Measurements from ENCODE around the gene TTLL12.

Gene TTLL12

DNA sequence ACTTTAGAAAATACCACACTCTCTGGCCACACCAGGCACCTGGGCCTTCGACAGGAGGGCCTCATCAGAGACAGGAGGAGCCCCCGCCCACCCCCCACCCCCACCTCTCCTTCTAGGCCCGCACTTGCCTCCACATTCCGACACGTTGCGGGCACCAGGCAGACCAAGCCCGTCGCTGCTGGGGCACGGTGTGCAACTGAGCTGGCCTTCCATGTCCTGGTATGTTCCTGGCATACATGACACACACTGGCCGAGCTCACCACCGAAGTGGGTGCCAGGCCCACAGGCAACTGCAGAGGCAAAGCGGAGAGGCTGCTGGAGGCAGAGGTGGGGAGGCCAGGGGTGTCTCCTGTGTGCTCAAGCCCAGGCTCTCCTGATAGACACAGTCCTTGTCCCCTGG lies 27.0 kb upstream of the TTLL12 start (continued):
- no peak for TF ChIP-seq TOX (CRISPR knock-in tag; IDR thresholded peaks at IDR 0.05; ENCODE audit: borderline replicate concordance)
- TF ChIP-seq ZNF565 (CRISPR knock-in tag; conservative IDR thresholded peaks at IDR 0.05; ENCODE audit: low read depth): no peak
- no peak for TF ChIP-seq OSR1 (CRISPR knock-in tag; IDR thresholded peaks at IDR 0.05)
- TF ChIP-seq ZFP3 (CRISPR knock-in tag; IDR thresholded peaks at IDR 0.05): no peak

DNA sequence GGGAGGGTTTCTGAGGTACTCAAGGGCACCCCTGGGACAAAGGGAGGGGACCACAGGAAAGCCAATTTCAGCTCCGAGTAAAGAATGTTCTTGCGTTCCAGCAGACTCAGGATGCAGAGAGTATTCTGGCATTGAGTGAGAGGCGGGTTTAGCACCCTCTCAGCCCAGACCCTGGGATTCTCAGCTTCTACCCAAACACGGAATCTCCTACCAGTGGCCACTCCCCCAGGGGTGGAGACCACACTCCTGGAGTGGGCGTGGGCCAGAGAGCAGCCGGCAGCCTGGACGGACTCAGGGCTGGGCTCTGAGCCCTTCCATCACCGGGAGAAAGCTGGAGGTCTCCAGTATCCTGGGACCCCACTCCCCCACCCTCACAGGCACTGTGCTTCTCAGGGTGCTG lies 26.1 kb upstream of the TTLL12 start:
- TF ChIP-seq ZFP30 (CRISPR knock-in tag; IDR thresholded peaks at IDR 0.05) (no peak), SNAI2 (CRISPR knock-in tag; IDR thresholded peaks at IDR 0.05) (no peak), ZNF565 (CRISPR knock-in tag; conservative IDR thresholded peaks at IDR 0.05; ENCODE audit: low read depth) (no peak), GLIS3 (CRISPR knock-in tag; IDR thresholded peaks at IDR 0.05) (no peak), ZFP3 (CRISPR knock-in tag; IDR thresholded peaks at IDR 0.05) (no peak), ZNF8 (CRISPR knock-in tag; IDR thresholded peaks at IDR 0.05) (no peak), RARB (CRISPR knock-in tag; IDR thresholded peaks at IDR 0.05) (no peak), ZNF70 (CRISPR knock-in tag; IDR thresholded peaks at IDR 0.05) (no peak), ISL1 (CRISPR knock-in tag; IDR thresholded peaks at IDR 0.05) (no peak)
- TF ChIP-seq, protein P1, sequence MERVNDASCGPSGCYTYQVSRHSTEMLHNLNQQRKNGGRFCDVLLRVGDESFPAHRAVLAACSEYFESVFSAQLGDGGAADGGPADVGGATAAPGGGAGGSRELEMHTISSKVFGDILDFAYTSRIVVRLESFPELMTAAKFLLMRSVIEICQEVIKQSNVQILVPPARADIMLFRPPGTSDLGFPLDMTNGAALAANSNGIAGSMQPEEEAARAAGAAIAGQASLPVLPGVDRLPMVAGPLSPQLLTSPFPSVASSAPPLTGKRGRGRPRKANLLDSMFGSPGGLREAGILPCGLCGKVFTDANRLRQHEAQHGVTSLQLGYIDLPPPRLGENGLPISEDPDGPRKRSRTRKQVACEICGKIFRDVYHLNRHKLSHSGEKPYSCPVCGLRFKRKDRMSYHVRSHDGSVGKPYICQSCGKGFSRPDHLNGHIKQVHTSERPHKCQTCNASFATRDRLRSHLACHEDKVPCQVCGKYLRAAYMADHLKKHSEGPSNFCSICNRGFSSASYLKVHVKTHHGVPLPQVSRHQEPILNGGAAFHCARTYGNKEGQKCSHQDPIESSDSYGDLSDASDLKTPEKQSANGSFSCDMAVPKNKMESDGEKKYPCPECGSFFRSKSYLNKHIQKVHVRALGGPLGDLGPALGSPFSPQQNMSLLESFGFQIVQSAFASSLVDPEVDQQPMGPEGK (CRISPR knock-in tag; IDR thresholded peaks at IDR 0.05; ENCODE audit: borderline replicate concordance): no peak
- no peak for ATAC-seq

DNA sequence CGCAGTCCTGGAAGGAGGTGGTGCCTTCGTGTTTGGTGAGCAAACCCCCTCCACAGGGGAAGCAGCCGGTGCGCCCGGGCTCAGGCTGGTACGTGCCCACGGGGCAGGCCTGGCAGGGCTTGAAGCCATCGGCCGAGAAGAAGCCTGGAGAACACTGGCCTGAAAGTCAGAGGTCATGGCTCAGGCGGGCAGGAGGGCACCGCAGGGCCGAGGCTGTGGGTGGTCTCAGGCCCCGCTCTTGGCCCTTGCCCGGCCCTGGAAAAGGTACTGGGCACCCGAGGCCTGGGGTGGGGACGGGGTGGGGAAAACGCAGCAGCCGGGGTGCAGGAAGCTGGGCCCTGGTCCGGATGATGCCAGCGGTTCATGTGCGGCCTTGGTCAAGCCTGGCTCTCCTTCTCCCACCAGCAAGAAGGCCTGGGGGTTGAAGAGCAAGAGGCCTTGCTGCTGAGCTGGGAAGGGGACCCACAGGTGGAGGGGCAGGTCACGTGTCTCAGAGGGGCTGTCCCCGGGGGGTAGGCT lies 25.6 kb upstream of the TTLL12 start:
- ATAC-seq: no peak

More for the DNA sequence above, 25.6 kb upstream of the TTLL12 start:
- TF ChIP-seq ISL1 (CRISPR knock-in tag; IDR thresholded peaks at IDR 0.05) (no peak), SNAI2 (CRISPR knock-in tag; IDR thresholded peaks at IDR 0.05) (no peak), TCF4 (CRISPR knock-in tag; IDR thresholded peaks at IDR 0.05; ENCODE audit: borderline replicate concordance) (no peak), GLIS3 (CRISPR knock-in tag; IDR thresholded peaks at IDR 0.05) (no peak), ZFP3 (CRISPR knock-in tag; IDR thresholded peaks at IDR 0.05) (no peak), ZFP30 (CRISPR knock-in tag; IDR thresholded peaks at IDR 0.05) (no peak), ARNTL (CRISPR knock-in tag; IDR thresholded peaks at IDR 0.05; ENCODE audit: borderline replicate concordance, low read depth) (no peak), ZNF70 (CRISPR knock-in tag; IDR thresholded peaks at IDR 0.05) (no peak)
- TF ChIP-seq, protein P2, sequence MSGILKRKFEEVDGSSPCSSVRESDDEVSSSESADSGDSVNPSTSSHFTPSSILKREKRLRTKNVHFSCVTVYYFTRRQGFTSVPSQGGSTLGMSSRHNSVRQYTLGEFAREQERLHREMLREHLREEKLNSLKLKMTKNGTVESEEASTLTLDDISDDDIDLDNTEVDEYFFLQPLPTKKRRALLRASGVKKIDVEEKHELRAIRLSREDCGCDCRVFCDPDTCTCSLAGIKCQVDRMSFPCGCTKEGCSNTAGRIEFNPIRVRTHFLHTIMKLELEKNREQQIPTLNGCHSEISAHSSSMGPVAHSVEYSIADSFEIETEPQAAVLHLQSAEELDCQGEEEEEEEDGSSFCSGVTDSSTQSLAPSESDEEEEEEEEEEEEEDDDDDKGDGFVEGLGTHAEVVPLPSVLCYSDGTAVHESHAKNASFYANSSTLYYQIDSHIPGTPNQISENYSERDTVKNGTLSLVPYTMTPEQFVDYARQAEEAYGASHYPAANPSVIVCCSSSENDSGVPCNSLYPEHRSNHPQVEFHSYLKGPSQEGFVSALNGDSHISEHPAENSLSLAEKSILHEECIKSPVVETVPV (CRISPR knock-in tag; IDR thresholded peaks at IDR 0.05): no peak
- TF ChIP-seq, protein P3, sequence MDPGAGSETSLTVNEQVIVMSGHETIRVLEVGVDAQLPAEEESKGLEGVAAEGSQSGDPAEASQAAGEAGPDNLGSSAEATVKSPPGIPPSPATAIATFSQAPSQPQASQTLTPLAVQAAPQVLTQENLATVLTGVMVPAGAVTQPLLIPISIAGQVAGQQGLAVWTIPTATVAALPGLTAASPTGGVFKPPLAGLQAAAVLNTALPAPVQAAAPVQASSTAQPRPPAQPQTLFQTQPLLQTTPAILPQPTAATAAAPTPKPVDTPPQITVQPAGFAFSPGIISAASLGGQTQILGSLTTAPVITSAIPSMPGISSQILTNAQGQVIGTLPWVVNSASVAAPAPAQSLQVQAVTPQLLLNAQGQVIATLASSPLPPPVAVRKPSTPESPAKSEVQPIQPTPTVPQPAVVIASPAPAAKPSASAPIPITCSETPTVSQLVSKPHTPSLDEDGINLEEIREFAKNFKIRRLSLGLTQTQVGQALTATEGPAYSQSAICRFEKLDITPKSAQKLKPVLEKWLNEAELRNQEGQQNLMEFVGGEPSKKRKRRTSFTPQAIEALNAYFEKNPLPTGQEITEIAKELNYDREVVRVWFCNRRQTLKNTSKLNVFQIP (CRISPR knock-in tag; IDR thresholded peaks at IDR 0.05; ENCODE audit: borderline replicate concordance, low read depth): no peak
- TF ChIP-seq, protein P4, sequence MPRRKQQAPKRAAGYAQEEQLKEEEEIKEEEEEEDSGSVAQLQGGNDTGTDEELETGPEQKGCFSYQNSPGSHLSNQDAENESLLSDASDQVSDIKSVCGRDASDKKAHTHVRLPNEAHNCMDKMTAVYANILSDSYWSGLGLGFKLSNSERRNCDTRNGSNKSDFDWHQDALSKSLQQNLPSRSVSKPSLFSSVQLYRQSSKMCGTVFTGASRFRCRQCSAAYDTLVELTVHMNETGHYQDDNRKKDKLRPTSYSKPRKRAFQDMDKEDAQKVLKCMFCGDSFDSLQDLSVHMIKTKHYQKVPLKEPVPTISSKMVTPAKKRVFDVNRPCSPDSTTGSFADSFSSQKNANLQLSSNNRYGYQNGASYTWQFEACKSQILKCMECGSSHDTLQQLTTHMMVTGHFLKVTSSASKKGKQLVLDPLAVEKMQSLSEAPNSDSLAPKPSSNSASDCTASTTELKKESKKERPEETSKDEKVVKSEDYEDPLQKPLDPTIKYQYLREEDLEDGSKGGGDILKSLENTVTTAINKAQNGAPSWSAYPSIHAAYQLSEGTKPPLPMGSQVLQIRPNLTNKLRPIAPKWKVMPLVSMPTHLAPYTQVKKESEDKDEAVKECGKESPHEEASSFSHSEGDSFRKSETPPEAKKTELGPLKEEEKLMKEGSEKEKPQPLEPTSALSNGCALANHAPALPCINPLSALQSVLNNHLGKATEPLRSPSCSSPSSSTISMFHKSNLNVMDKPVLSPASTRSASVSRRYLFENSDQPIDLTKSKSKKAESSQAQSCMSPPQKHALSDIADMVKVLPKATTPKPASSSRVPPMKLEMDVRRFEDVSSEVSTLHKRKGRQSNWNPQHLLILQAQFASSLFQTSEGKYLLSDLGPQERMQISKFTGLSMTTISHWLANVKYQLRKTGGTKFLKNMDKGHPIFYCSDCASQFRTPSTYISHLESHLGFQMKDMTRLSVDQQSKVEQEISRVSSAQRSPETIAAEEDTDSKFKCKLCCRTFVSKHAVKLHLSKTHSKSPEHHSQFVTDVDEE (CRISPR knock-in tag; IDR thresholded peaks at IDR 0.05): no peak
- TF ChIP-seq, protein P1 (CRISPR knock-in tag; IDR thresholded peaks at IDR 0.05; ENCODE audit: borderline replicate concordance): no peak

All from SK-N-SH treated with all-trans-retinoic acid at 6 μM for 48 hours (cell line).